GM19043 (cell line): Measurements from ENCODE around the gene MTFR2.

Source experiments
- ATAC-seq: cut with Tn5 transposase; IDR thresholded peaks from one replicate; pipeline ENCODE4 v1.9.1; 2021; ENCODE audit warnings: low read depth; ENCODE audit not compliant: unreplicated experiment

Gene MTFR2

GRCh38 chr6:136249811-136250685, at the start of gene MTFR2:
Gene MTFR2, minus strand, starts transcription at chr6:136250311. Its CDS starts 1,212 bp downstream, at chr6:136249099.
- ATAC-seq: peak; percentile 94

GRCh38 chr6:136294621-136295020, 44.5 kb upstream of the MTFR2 start:
- no peak for ATAC-seq

- ATAC-seq: peak; percentile 29
These were observed 40.4 kb upstream of the MTFR2 start for GRCh38 chr6:136290410-136291010.

GRCh38 chr6:136289579-136290409, 39.7 kb upstream of the MTFR2 start, which contains the start of gene BCLAF1:
Gene BCLAF1, minus strand, starts transcription at chr6:136289846. Its CDS starts 9,980 bp downstream, at chr6:136279866.
- peak; percentile 88 for ATAC-seq

- peak; percentile 34 for ATAC-seq
These were observed 39.1 kb upstream of the MTFR2 start for GRCh38 chr6:136289327-136289578.

- peak; percentile 18 for ATAC-seq
These were observed 38.6 kb upstream of the MTFR2 start for GRCh38 chr6:136288566-136289326.

GRCh38 chr6:136284909-136285308, 34.8 kb upstream of the MTFR2 start:
- no peak for ATAC-seq

- no peak for ATAC-seq
These were observed 32.8 kb upstream of the MTFR2 start for GRCh38 chr6:136282906-136283305.

GRCh38 chr6:136280032-136280609, 30.0 kb upstream of the MTFR2 start:
- no peak for ATAC-seq

- ATAC-seq: no peak
These were observed 24.0 kb upstream of the MTFR2 start for GRCh38 chr6:136274062-136274461.

- no peak for ATAC-seq
These were observed 15.0 kb upstream of the MTFR2 start for GRCh38 chr6:136265101-136265500.

GRCh38 chr6:136262940-136263339, 12.8 kb upstream of the MTFR2 start:
- no peak for ATAC-seq

GRCh38 chr6:136254851-136255466, 4.8 kb upstream of the MTFR2 start:
- no peak for ATAC-seq

GRCh38 chr6:136253734-136254133, 3.6 kb upstream of the MTFR2 start:
- ATAC-seq: no peak

- no peak for ATAC-seq
These were observed 2.3 kb upstream of the MTFR2 start for GRCh38 chr6:136252441-136252840.

GRCh38 chr6:136251394-136251793, 1.3 kb upstream of the MTFR2 start:
- ATAC-seq: no peak

GRCh38 chr6:136250686-136251008, 536 bp upstream of the MTFR2 start:
- ATAC-seq: no peak

- ATAC-seq: no peak
These were observed 775 bp downstream of the MTFR2 start for GRCh38 chr6:136249336-136249735.

GRCh38 chr6:136244061-136244616, 6.0 kb downstream of the MTFR2 start:
- ATAC-seq: no peak
